T-helper 1 cell treated with Interleukin-12 subunit alpha and Interleukin-12 subunit beta and Interleukin-4 antibody, amounts not matched to agents 30 ng/mL and 1 ng/mL, for 36 hours (primary cell): ENCODE data around the gene DOCK10. TPM values are rescaled to one million over a fixed set of nuclear protein-coding genes. Genes with fewer than 3 reads are reported as not detected.

ENCODE experiments used
- intact Hi-C: fragments of 100-400 bp; cut with micrococcal nuclease; formaldehyde crosslinking; loops from one replicate; pipeline ENCODE4 v1.15.1; 2024
- total RNA-seq: library from RNA; stranded (reverse); gene quantifications from 2 replicates; pipeline ENCODE4 v1.2.3, GENCODE V29; 2022

DOCK10 gene
- total RNA-seq, 1 donor from 2014 or later: 301 TPM

DNA sequence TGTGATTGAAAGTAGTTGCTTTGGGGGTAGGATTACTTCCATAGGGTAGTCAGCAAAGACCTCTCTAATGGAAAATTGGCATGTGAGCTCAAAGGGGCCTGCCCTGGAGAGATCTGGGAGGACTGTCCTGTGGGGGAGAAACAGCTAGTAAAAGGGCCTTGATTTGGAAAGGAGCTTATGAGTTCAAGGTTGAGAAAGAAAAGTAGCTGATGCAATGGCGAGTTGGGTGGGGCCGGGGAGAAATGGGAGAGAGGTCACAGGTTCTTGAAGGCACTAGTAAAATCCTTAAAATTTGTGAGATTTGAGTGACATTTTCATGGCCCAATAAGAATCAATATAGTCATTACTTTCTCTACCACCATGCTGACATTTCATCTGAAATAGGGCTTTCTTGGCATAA, 244.1 kb downstream of the DOCK10 start:
- intact Hi-C loops: loop anchor here (5.0 to 10.0 kb wide), 2 partner anchors 47 to 74 kb away; no protein-coding TSS in a partner anchor

DNA sequence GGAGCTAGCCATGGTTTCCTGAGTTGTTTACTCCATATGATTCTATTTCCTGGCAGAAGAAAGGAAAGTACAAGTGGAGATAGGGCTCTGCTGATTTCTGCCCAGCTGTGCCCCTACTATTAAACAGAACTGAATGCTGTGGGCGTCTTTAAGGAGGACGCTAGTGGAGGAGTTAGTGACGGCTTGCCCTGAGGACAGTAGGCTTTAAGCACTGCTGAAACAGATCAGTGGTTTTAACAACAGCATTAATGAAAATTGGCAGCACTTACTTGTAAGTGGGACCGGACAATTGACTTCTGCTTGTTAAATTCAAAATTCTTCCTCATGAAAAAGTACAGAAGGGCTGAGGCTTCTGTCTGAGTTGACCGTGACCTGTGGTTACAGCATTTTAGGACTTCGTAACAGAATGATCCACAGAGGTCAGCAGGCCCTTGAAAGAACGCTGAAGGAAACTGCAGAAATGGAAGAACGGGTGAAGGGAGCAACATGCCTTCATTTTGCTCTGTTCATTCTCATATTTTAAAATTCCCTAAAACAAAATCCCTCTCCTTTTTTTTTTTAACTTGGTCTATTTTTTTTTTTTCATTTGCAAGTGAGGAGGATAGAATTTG, 245.5 kb downstream of the DOCK10 start:
- intact Hi-C loops: loop anchor here (5.0 to 10.0 kb wide), 2 partner anchors 48 to 76 kb away; no protein-coding TSS in a partner anchor

DNA sequence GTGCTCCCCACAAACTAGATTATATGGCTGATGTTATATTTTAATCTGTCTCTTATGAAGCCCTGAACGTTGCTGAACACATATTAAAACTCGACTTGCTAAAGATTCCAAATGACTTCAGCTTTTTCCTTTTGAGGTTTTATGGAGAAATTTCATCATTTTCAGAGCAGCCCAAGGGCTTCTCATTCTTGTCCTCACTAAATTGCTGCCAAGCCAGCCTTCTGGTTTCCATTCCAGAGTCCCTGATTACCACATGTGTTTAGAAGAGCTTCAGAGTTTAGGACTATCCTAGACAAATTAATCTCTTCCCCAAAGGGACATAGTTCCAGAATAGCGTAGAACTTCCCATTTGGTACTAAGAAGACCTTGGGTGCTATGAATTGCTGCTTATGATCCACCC, 248.3 kb downstream of the DOCK10 start:
- intact Hi-C loops: loop anchor here (10.0 kb wide), 1 partner anchor 51 kb away; no protein-coding TSS in a partner anchor

DNA sequence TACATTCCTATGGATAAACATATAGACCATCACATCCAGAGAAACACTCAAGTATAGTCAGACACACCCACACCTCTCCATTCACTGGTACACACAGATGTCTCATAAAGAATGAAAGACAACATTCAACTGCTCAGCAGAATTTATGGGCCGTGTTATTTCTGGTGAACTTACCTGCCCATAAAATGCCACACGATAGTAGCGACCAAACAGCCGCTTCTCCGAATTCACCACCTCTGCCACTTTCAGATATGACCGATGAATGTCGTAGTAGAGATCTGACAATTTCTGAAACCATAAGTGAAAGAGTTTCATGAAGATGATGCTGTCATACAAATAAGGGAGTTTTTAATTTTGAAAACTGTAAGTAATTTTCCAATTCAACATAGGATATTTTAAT, 255.4 kb downstream of the DOCK10 start:
- intact Hi-C loops: no loop called here

DNA sequence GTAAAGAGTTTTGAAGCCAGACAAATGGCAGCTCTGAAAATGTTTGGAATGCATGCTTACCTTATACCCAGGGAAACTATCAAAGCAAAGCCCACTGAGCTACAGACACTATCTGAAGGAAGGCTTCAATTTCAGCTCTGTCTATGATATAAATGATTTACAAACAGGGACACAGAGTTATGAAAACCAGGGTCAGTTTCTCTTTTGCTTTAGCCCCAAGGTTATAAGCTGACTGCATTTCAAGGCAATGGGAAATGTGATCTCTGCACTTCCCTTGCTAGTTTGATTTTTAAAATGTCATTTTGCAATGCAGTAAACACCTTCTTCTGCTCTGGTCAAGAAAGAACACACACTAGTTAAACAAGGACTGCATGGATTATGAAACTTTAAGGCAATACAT, 260.9 kb downstream of the DOCK10 start:
- intact Hi-C loops: no loop called here

DNA sequence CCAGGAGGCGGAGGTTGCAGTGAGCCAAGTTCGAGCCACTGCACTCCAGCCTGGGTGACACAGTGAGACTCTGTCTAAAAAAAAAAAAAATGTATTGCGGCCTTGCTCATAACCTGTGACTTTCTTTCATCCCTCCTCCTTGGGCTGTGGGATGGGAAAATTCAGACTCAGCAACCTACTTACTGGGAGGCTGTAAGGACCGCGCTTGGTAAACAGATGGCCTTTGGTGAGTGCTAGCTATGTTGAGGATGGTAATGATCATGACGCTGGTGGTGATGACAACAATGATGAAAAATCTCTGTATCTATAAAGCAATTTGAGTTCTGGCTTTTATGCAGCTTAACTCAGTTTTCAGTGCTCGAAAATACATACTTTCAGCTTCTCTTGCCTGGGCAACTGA, 261.4 kb downstream of the DOCK10 start:
- intact Hi-C loops: no loop called here

DNA sequence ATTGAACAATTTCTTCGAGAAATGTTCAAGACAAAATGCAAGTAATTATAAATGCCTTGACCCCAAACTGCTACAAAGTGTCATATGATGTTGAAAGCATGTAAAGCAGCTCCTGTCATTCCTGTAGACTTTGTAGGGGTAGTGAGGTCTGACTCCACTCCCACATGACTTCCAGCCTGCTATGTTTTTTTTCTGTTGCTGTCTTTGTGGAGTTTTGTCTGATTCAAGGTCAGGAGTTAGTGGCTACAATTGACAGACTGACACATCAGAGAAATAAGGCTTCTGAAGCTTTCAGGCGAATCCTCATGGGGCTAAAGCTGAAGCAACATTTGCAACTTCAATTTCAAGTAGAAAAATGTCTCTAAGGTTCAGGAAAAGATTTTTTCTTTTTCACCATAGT, 262.2 kb downstream of the DOCK10 start:
- intact Hi-C loops: no loop called here

DNA sequence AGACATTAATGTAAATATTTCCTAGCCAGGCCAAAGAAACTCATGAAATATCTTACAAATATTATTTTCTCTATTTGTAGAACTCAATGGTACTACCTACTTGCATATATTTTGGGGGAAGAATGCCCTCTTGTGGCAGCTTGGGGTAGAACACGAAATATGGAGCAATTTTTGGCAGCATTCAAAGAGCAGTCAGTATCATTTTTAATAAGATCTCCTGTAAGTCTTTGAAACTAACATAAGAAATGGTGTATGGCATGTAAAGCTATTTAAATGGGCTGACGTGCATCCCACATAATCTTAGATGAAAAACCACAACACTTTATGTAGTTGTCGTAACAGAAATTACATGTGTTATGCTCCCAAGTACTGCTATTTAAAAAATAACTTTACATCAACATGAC, 263.8 kb downstream of the DOCK10 start:
- intact Hi-C loops: loop anchor here (1.0 to 10.0 kb wide), 7 partner anchors 14 to 876 kb away; partner anchors contain the start of gene CUL3

DNA sequence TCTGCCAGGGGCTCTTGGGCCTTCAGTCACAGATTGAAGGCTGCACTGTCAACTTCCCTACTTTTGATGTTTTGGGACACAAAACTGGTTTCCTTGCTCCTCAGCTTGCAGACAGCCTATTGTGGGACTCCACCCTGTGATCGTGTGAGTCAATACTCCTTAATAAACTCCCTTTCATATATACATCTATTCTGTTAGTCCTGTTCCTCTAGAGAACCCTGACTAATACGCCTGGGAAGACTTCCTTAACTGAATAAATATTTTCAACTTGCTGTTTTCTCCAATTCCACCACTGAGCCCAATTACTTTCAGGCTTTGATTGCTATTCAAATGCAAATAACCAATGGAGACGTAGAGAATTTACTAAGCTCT, 264.7 kb downstream of the DOCK10 start:
- intact Hi-C loops: loop anchor here (5.0 to 10.0 kb wide), 2 partner anchors 190 to 877 kb away; partner anchors contain the start of gene CUL3

DNA sequence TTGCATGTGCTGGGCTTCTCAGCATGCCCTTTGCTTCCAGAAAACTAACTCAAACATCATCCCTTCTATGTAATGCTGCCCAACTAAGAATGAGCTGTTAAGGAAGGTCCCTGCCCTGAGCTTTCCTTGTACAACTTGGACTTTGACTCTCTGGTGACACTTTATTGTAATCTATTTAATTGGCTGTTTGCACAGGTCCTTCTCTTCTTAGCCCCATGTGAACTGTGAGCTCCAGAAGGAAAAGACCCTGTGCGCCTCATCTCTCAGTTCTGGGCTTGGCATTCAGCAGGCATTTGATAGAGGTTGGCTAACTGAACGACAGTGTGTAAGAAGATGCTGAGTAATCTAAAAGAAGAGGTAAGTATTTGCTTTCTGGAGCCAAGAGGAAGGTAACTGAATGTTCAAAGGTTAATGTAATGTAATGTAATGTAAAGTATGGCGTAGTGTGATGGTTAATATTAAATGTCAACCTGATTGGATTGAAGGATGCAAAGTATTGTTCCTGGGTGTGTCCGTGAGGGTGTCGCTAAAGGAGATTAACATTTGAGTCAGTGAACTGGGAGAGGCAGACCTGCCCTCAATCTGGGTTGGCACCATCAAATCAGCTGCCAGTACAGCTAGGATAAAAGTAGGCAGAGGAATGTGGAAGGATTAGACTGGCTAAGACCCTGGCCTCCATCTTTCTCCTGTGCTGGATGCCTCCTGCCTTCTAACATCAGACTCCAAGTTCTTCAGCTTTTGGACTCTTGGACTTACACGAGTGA, 265.3 kb downstream of the DOCK10 start:
- intact Hi-C loops: loop anchor here (5.0 to 10.0 kb wide), 2 partner anchors 190 to 878 kb away; partner anchors contain the start of gene CUL3

DNA sequence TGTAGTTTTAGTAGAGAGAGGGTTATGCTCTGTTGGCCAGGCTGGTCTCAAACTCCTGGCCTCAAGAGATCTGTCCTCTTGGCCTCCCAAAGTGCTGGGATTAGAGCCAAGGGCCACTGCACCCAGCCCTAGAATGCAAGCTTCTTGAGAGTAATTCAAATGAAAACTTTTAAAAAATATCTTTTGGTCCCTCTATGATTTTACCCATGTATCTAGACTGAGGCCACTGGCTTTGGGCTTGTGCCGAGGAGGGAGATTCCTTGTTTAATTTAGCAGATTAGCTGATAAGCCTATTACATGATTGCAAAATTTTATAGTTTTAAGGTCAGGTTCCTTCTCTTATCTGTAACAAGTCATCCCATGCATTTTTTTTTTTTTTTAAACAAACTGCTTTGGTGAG, 266.6 kb downstream of the DOCK10 start:
- intact Hi-C loops: loop anchor here (5.0 to 10.0 kb wide), 2 partner anchors 188 to 879 kb away; partner anchors contain the start of gene CUL3

DNA sequence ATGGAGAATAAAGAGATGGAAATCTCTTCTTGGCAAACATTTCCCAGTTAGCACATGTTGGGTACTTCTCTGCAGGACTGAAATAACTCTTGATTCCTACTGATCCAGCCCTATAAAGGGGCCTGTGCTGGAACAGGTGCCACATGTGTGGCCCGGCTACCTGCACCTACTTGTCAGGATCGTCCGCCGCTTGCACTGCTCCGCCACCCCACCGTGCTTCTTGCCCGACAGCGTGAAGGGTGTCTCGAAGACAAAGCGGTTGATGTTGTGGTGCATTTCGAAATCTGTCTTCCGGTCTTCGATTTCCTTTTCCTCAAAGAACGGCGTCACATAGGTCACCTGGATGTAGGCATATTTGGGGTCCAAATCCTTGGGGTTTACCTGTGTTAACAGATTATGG, 267.5 kb downstream of the DOCK10 start:
- intact Hi-C loops: loop anchor here (5.0 to 10.0 kb wide), 2 partner anchors 187 to 880 kb away; partner anchors contain the start of gene CUL3

DNA sequence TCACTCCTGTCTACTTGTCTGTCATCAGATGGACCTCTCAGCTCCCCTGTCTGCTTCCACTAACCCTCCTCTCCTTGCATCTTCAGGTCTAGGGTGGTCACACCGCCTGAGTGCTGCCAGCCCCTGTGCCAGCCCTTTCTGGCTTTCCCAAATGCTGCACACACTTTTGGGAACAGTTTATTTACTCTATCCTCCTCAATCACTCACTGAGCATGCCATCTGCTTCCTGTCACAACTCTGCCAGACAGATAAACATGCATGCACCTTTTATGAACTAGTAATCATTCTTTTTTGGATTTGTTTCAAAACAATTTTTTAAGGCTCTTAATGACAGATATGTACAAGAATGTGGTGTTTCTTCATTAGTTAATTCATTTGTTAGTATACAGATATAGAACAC, 269.8 kb downstream of the DOCK10 start:
- intact Hi-C loops: loop anchor here (10.0 kb wide), 1 partner anchor 882 kb away; no protein-coding TSS in a partner anchor

DNA sequence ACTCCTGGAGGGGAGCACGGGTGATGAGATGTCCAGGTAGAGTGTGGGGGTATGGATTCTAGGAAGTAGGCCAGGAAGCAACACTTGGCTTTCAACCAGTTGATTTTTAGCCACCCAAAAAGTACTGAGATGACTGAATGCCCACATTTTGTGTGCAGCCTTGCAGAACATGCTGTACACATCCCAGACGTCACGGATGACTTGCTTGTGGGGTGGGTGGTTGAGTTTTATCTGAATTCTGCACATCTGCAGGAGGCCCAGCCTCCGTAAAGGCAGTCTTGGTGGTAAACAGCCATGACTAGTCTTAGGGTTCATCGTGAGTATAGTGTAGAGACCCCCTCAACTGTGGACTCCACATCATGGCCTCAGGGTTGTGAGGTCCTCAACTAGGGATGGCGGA, 272.8 kb downstream of the DOCK10 start:
- intact Hi-C loops: no loop called here

DNA sequence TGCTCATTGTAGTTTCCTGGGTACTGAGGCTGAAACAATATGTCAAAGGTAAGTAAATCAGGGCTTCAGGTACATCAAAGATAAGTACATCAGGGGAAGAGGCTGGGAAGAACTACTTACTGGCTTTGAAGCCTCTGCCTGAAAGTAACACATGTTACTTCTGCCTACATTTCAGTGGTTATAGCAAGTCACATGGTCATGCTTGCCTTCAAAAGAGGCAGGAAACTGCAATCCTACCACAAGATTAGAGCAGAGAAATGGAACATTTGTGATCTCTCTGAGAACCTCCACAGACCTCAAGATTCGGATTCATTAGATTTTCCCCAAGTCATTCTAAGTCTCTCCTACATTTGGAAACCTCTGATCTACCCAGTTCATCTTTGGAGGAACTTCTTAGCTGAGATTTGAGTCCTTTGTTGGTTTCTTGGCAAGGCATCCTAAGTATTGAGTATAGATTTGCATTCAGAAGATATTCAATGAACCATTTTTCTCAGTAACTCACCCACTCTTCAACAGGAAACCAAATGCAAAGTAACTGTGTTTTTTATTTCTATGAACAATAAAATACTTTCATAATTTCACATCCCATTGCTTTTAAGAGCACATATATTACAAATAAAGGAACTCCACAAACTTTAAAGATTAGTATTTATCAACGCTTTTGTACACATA, 277.6 kb downstream of the DOCK10 start:
- intact Hi-C loops: loop anchor here (2.0 kb wide), 1 partner anchor 14 kb away; no protein-coding TSS in a partner anchor

DNA sequence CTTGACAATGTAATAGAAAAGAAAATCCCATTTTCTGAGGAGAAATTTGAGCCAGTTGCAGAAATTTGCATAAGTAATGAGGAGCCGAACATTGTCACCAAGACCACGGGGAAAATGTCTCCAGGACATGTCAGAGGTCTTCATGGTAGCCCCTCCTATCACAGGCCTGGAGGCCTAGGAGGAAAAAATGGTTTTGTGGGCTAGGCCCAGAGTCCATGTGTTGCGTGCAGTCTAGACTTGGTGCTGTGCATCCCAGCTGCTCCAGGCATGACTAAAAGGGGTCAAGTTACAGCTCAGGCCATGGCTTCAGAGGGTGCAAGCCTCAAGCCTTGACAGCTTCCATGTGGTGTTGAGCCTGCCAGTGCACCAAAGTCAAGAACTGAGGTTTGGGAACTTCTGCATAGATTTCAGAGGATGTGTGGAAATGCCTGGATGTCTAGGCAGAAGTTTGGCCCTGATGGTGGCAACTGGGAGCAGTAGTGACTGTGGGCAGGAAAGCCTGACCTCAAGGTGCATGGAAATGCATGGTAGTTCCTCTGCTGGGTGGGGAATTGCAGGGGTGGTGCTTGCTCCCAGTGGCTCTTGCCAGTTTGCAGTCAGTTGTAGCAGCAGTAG, 284.2 kb downstream of the DOCK10 start:
- intact Hi-C loops: no loop called here

DNA sequence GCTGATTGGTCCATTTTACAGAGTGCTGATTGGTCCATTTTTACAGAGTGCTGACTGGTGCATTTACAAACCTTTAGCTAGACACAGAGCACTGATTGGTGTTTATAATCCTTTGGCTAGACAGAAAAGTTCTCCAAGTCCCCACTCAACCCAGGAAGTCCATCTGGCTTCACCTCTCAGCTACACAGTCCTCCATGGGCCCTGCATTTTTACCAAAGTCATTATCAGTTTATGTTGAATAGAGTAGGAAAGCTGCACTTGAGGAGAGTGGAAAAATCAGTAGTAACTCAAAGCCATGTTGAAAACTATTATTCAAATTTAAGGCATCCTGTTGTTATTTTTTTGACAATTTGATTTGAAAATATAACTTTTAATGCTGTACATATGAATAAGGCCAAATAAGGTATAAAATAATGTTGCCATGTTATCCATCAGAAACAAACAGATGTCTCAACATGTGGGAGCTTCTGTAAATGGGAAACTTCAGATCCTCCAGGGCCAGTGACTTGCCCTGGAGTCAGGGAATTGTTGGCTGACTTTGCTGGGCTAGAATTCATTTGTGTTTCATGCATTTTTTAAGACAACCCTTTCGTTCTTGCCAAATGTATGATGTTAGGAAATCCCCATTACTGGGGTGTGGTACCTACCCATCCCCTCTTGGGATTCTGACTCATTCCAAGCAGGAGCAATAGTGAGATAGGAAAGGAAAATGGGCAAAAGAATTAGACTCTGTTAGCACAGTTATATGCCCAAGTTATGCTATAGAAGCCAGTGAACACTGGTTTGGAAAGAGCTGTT, 288.3 kb downstream of the DOCK10 start:
- intact Hi-C loops: no loop called here

DNA sequence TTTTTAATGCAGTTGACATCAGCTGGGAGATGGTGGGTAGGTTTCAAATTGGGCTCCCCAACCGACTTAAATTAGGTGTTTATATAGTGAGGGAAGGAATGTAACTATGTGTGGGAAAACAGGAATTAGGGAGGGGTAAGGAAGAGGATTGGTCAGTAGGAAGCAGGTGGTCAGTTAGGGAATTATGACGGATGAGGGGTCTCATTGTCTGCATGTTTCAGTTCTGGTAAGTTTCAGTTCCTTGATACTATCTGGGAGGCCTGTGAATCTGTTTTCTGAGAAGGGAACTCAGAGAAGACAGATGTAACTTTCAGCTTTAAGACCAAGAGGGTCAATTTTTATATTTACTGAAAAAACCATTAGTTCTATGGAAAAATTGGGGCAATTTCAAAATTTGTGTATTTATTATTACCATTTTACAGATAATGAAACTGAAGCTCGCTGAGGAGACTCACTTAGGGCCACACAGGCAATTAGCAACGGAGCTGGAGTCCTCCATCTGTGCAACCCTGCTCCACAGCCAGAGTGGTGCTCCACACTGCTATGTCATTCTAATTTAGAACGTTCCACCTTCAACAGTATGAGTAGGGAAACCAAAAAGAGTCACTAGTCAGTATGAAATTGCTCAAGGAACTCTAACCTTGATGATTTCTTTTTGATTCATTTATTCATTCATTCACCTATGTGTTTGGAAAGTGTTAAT, 290.1 kb downstream of the DOCK10 start:
- intact Hi-C loops: no loop called here

DNA sequence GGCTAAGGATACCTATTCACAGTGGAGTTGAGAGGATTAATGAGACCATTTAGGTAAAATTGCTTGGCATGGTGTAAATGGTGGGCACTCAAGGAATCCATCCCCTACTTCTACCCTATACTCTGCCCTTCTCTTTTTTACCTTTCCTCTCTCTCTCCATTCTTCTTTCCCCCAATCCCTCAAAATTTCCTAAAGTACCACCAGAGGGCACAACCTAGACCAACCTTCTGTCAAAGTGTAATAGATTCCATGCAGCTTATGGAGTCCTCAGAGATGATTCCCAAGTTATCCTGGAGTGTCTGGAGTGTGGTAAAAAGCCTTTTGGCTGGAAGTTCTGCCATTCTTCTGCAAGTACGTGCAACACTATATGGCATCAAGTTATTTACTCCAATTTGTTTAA, 293.1 kb downstream of the DOCK10 start:
- intact Hi-C loops: no loop called here

DNA sequence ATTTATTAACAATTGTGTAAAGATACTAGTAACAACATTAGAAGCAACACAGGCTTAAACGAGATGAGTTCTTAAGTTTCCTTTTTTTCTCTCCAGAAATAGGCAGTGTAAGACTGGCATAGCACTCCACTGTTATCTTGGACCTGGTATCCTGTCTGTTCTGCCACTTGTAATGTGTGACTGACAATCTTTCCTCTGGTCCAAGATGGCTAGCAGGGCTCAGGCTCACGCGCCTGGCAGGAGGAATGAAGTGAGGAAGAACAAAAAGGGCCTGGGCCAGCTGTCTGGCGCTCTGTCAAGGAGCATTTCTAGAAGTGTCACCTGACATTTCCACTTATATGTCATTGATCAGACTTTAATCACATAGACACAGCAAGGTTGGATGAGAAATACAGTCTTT, 294.5 kb downstream of the DOCK10 start:
- intact Hi-C loops: no loop called here
